ENCODE measurements around the gene DUS1L. TPM values are rescaled to one million over a fixed set of nuclear protein-coding genes. Genes with fewer than 3 reads are reported as not detected.

The DUS1L gene
- total RNA-seq, 8 experiments from 2014 or later = 32.3 to 91.1 (median 47.2) TPM

DNA sequence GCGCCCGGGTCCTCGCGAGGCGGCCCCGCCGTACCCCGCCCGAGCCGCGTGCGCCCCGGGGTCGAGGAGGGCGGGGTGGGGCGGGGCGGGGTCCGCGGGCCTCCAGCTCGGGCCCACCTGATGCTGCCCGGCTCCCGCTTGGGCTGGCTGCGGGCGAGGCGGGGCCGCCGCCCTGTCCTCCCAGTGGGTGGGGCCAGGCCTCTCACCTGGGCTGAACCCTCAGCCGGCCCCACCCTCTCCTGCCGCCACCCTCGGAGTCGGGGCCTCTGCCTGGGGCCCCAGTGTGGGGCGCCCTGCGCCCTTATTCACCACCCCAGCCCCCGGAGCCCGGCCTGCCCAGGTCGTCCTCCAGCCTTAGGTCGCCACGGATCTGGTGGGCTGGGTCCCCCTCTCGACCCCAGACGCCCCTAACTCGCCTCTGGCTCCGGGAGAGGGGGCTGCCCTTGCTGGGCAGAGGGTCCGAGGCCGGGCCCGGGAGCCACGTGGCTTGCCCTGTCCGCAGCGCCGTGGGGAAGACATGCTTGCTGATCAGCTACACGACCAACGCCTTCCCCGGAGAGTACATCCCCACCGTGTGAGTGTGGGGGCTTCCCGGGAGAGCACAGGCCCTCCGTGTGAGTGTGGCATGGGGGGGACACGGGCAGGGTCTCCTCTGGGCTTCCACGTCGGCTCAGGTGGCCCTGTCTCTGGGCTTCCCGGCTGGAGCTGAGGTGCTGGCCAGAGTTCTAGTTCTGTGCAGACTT lies 33.5 kb downstream of the DUS1L start:
- ATAC-seq (replicated peaks in 6 of 8) = peak in 7 of 8 experiments; percentile 2 to 48 (median 38)
- in situ Hi-C loops (cut with MboI; ENCODE audit: low pct_unique_long_range_greater_than_20kb in 2 of 9, low sequenced_read_pairs in 9 of 9, unreplicated experiment in 9 of 9) = loop anchor here in 5 of 9 experiments (10.0 to 25.0 kb wide), 3 partner anchors 105 to 130 kb away; no protein-coding TSS in a partner anchor
- Histone ChIP-seq H3K27ac (peak overlapping the region; percentile 71 to 76), H3K4me1 (replicated peaks in 1 of 2) (peaks cover 20 to 22% of the 10 kb centered on the region in 2 donors), H3K4me3 (peak overlapping the region; percentile 46 to 91 (median 57))
- WGBS, 10 experiments = 0 to 30% methylated on average over 2 to 5 of the region's 59 CpGs; no CpG with 5 or more reads in 8 of the 10 experiments

DNA sequence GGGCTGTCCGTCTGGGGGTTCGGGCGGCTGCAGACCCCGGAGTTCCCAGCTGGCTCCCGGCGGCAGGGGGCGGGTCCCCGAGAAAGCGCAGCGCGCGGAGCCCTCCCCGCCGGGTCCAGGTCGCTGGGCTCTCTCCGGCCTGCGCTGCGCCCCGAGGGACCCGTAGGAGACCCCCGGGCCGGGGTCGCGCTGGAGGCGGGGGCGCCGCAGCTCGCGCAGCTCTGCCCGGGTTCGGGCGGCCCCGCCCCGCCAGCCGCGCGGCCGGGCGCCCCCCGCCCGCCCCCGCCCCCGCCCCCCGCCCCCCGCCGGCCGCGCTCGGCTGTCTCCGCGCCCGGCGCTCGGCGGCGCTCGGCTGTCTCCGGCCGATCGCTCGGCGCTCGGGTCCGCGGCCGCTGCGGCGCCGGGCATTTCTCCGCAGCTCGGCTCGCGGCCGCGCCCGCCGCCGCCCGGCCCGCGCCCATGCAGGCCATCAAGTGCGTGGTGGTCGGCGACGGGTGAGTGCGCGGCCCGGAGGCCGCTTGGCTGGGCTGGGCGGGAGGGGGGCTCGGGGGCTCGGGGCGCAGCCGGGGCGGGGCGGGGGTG lies 34.2 kb downstream of the DUS1L start, which contains the start of gene RAC3:
Gene RAC3, plus strand, starts transcription at position 376 of the 582 bp plus-strand sequence. Its CDS starts 84 bp downstream, at position 460.
- Histone ChIP-seq H3K4me1 (replicated peaks in 1 of 2) (peaks cover 17 to 19% of the 10 kb centered on the region in 2 donors), H3K27ac (peak within 1 kb of the TSS; percentile 71 to 76), H3K4me3 (peak within 1 kb of the TSS; percentile 46 to 91 (median 57))
- peak; percentile 42 to 66 (median 54) for ATAC-seq (replicated peaks in 6 of 8)
- WGBS, 10 experiments = no CpG with 5 or more reads among the region's 96 CpGs
- in situ Hi-C loops (cut with MboI; ENCODE audit: low pct_unique_long_range_greater_than_20kb in 2 of 9, low sequenced_read_pairs in 9 of 9, unreplicated experiment in 9 of 9) = loop anchor here in 5 of 9 experiments (10.0 to 25.0 kb wide), 3 partner anchors 106 to 131 kb away; no protein-coding TSS in a partner anchor

GRCh38 chr17:82030470-82031302 lies 34.9 kb downstream of the DUS1L start:
- peak overlapping the region; percentile 71 to 76 for H3K27ac ChIP-seq
- ATAC-seq (replicated peaks in 6 of 8) = peak; percentile 62 to 77 (median 66)
- H3K4me3 ChIP-seq = peak overlapping the region; percentile 46 to 91 (median 57)
- 0 to 8% methylated on average over 8 to 15 of the region's 94 CpGs; no CpG with 5 or more reads in 8 of the 10 experiments for WGBS, 10 experiments
- peaks cover 14 to 16% of the 10 kb centered on the region in 2 donors for H3K4me1 ChIP-seq (replicated peaks in 1 of 2)
- in situ Hi-C loops (cut with MboI; ENCODE audit: low pct_unique_long_range_greater_than_20kb in 2 of 9, low sequenced_read_pairs in 9 of 9, unreplicated experiment in 9 of 9) = loop anchor here in 5 of 9 experiments (10.0 to 25.0 kb wide), 3 partner anchors 107 to 132 kb away; no protein-coding TSS in a partner anchor

DNA sequence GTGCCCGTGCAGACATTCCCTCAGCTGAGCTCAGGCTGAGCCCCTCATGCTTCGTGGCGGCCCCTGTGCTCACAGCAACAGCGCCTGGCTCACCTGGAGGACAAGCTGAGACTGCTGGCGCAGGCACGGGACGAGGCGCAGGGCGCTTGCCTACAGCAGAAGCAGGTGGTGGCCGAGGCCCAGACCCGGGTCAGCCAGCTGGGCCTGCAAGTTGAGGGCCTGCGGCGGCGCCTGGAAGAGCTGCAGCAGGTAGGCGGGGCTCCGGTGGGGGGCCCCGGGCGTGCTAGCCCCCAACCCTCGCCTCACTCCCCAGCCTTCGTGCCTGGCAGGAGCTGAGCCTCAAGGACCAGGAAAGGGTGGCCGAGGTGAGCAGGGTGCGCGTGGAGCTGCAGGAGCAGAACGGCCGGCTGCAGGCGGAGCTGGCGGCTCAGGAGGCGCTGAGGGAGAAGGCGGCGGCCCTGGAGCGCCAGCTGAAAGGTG lies 35.6 kb downstream of the DUS1L start:
- Histone ChIP-seq H3K27ac (peak overlapping the region; percentile 52 to 70), H3K4me3 (peak overlapping the region; percentile 2 to 91 (median 57)), H3K4me1 (replicated peaks in 1 of 2) (peaks cover 14 to 16% of the 10 kb centered on the region in 2 donors)
- ATAC-seq (replicated peaks in 6 of 8) = peak in 1 of 8 experiments; percentile 5
- in situ Hi-C loops (cut with MboI; ENCODE audit: low pct_unique_long_range_greater_than_20kb in 2 of 9, low sequenced_read_pairs in 9 of 9, unreplicated experiment in 9 of 9) = loop anchor here in 5 of 9 experiments (10.0 to 25.0 kb wide), 3 partner anchors 107 to 132 kb away; no protein-coding TSS in a partner anchor
- no CpG with 5 or more reads among the region's 31 CpGs for WGBS, 10 experiments

DNA sequence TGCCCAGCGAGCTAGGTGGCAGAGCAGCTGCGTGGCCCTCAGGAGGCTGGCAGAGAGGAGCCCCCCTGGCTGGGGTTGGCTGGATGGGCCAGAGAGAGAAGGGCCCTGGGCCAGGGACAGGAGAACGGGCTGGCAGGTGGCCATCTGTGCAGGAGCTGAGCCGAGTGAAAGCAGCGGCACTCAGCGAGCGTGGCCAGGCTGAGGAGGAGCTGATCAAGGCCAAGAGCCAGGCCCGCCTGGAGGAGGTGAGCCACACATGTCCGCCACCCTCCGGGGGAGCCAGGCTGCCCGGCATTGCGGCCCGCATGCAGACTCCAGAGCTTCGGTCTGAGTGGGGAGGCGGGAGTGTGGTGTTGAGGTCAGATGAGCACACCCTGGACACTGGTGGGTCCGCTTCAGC lies 36.2 kb downstream of the DUS1L start:
- Histone ChIP-seq H3K27ac (no peak overlapping the region), H3K4me3 (no peak overlapping the region), H3K4me1 (replicated peaks in 1 of 2) (peaks cover 14% of the 10 kb centered on the region in 2 donors)
- in situ Hi-C loops (cut with MboI; ENCODE audit: low pct_unique_long_range_greater_than_20kb in 2 of 9, low sequenced_read_pairs in 9 of 9, unreplicated experiment in 9 of 9) = loop anchor here in 4 of 9 experiments (25.0 kb wide), 2 partner anchors 108 to 133 kb away; no protein-coding TSS in a partner anchor
- no peak for ATAC-seq (replicated peaks in 6 of 8)
- WGBS, 10 experiments = 80 to 100% (median 92%) methylated on average over 1 to 10 of the region's 16 CpGs; no CpG with 5 or more reads in 4 of the 10 experiments

- H3K27ac ChIP-seq = no peak overlapping the region
- WGBS, 10 experiments = 100% methylated on average over 1 of the region's 9 CpGs; no CpG with 5 or more reads in 8 of the 10 experiments
- no peak overlapping the region for H3K4me3 ChIP-seq
- in situ Hi-C loops (cut with MboI; ENCODE audit: low pct_unique_long_range_greater_than_20kb in 2 of 9, low sequenced_read_pairs in 9 of 9, unreplicated experiment in 9 of 9) = loop anchor here in 4 of 9 experiments (25.0 kb wide), 2 partner anchors 108 to 133 kb away; no protein-coding TSS in a partner anchor
- H3K4me1 ChIP-seq (replicated peaks in 1 of 2) = peaks cover 13 to 18% of the 10 kb centered on the region in 2 donors
- no peak for ATAC-seq (replicated peaks in 6 of 8)
Measured at GRCh38 chr17:82028966-82029365, 36.6 kb downstream of the DUS1L start.

- Histone ChIP-seq H3K4me3 (no peak overlapping the region), H3K27ac (no peak overlapping the region), H3K4me1 (replicated peaks in 1 of 2) (peaks cover 15 to 20% of the 10 kb centered on the region in 2 donors)
- in situ Hi-C loops (cut with MboI; ENCODE audit: low pct_unique_long_range_greater_than_20kb in 2 of 9, low sequenced_read_pairs in 9 of 9, unreplicated experiment in 9 of 9) = loop anchor here in 4 of 9 experiments (25.0 kb wide), 2 partner anchors 109 to 134 kb away; no protein-coding TSS in a partner anchor
- WGBS, 10 experiments = 60 to 100% methylated on average over 1 of the region's 13 CpGs; no CpG with 5 or more reads in 8 of the 10 experiments
- ATAC-seq (replicated peaks in 6 of 8) = no peak
Measured at GRCh38 chr17:82028246-82028645, 37.4 kb downstream of the DUS1L start.

- in situ Hi-C loops (cut with MboI; ENCODE audit: low pct_unique_long_range_greater_than_20kb in 2 of 9, low sequenced_read_pairs in 9 of 9, unreplicated experiment in 9 of 9) = loop anchor here in 4 of 9 experiments (25.0 kb wide), 2 partner anchors 112 to 137 kb away; no protein-coding TSS in a partner anchor
- no peak for ATAC-seq (replicated peaks in 6 of 8)
- Histone ChIP-seq H3K4me3 (no peak overlapping the region), H3K27ac (no peak overlapping the region), H3K4me1 (replicated peaks in 1 of 2) (peaks cover 20 to 21% of the 10 kb centered on the region in 2 donors)
- WGBS, 10 experiments = 81 to 100% (median 97%) methylated on average over 1 to 7 of the region's 25 CpGs; no CpG with 5 or more reads in 3 of the 10 experiments
Measured at GRCh38 chr17:82025401-82026107, 40.0 kb downstream of the DUS1L start.

GRCh38 chr17:82024859-82025258 lies 40.7 kb downstream of the DUS1L start:
- Histone ChIP-seq H3K27ac (no peak overlapping the region), H3K4me3 (no peak overlapping the region), H3K4me1 (replicated peaks in 1 of 2) (peaks cover 15 to 16% of the 10 kb centered on the region in 2 donors)
- WGBS, 10 experiments = 80 to 100% methylated on average over 1 to 10 of the region's 17 CpGs; no CpG with 5 or more reads in 8 of the 10 experiments
- no peak for ATAC-seq (replicated peaks in 6 of 8)
- in situ Hi-C loops (cut with MboI; ENCODE audit: low pct_unique_long_range_greater_than_20kb in 2 of 9, low sequenced_read_pairs in 9 of 9, unreplicated experiment in 9 of 9) = loop anchor here in 4 of 9 experiments (25.0 kb wide), 2 partner anchors 112 to 137 kb away; no protein-coding TSS in a partner anchor

DNA sequence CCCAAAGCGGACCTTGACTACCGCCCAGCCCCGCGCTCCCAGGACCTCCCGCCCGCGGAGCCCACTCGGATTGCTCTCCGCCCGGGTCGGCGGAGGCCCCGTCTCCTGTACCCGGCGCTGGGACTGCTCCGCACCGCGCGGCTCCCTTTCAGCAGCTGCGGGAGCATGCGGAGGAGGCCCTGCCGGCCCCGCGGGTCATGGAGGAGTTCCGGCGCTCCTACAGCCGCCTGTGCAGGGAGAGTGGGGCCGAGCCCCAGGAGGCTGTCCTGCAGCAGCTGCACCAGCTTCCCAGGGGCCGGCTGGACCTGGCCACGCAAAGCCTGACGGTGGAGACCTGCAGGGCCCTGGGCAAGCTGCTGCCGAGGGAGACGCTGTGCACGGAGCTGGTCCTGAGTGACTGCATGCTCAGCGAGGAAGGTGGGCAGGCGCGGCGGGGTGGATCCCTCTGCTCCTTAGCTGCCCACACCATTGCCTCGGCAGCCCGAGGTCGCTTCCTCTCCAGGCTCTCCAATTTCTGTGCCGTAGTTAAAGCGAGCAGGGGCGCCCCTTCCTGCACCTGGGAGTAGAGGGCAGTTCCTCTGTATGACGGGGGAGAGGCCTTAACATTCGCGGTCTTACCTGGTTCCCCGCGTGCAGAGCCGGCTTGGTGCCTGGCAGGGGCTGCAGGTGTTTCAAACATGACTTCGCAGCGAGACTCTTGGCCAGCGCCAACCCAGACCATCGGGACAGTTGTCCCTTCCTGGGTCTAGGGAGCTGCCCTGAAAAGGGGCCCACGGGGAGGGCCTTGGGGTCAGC lies 42.0 kb downstream of the DUS1L start:
- WGBS, 10 experiments = 3 to 40% (median 10%) methylated on average over 2 to 13 of the region's 55 CpGs; no CpG with 5 or more reads in 6 of the 10 experiments
- Histone ChIP-seq H3K4me3 (peak overlapping the region; percentile 54 to 58 (median 56)), H3K4me1 (replicated peaks in 1 of 2) (peaks cover 14% of the 10 kb centered on the region in 2 donors), H3K27ac (no peak overlapping the region)
- in situ Hi-C loops (cut with MboI; ENCODE audit: low pct_unique_long_range_greater_than_20kb in 2 of 9, low sequenced_read_pairs in 9 of 9, unreplicated experiment in 9 of 9) = no loop called here
- ATAC-seq (replicated peaks in 6 of 8) = peak in 6 of 8 experiments; percentile 14 to 32 (median 22)

DNA sequence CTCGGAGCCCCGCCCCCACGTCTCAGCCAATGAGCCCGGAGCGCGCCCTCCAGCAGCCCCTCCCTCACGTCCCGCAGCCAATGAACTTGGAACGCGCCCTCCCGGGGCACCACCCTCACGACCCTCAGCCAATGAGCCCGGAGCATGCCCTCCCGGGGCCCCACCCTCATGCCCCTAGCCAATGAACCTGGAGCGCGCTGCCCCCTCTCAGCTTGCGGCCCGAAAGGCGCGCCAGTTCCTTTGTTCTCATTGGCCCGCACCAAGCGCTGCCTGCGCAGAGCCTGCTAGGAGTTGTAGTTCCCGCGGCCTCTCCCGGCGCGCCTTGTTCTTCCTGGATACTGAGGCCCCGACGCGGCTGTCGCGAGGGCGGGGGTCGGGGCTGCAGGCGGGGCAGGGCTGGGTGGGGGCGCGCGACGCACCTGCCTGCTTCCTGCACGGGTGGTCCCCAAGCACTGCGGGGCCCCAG lies 42.6 kb downstream of the DUS1L start, which contains the start of gene LRRC45:
Gene LRRC45, plus strand, starts transcription at position 325 of the 466 bp plus-strand sequence. CDS start 339 bp downstream, outside the sequence.
- H3K27ac ChIP-seq = peak within 1 kb of the TSS; percentile 59 to 60
- in situ Hi-C loops (cut with MboI; ENCODE audit: low pct_unique_long_range_greater_than_20kb in 2 of 9, low sequenced_read_pairs in 9 of 9, unreplicated experiment in 9 of 9) = no loop called here
- peaks cover 14% of the 10 kb centered on the region in 2 donors for H3K4me1 ChIP-seq (replicated peaks in 1 of 2)
- H3K4me3 ChIP-seq = peak within 1 kb of the TSS; percentile 86 to 96 (median 93)
- peak; percentile 84 to 94 (median 91) for ATAC-seq (replicated peaks in 6 of 8)
- no CpG with 5 or more reads among the region's 42 CpGs for WGBS, 10 experiments
